Body of pancreas (tissue), 4 donors: Measurements from ENCODE around the gene RBMS3. TPM values are rescaled to one million over a fixed set of nuclear protein-coding genes. Genes with fewer than 3 reads are reported as not detected.

Experiments used
- ATAC-seq: fragments of 150-250 bp; one replicate; pipeline ENCODE4 v1.9.1; 2016
- DNase-seq, 4 donors: peaks; one replicate each; pipeline ENCODE4 v3.0.0-alpha.2; 2019
- H3K27ac ChIP-seq, 4 donors: fragments of 200-600 bp; sonication (generic); 1 replicate in 3 of 4; 2 replicates in 1 of 4; pipeline versions ENCODE4 v1.5.1 to v1.6.1; 2016 to 2019; ENCODE audit warnings: mild to moderate bottlenecking in 1 of 4, mixed read lengths in 1 of 4, moderate library complexity in 1 of 4
- H3K27me3 ChIP-seq, 2 donors: fragments of 200-600 bp; sonication (generic); one replicate each; pipeline ENCODE4 v1.6.0; 2016; ENCODE audit warnings: mild to moderate bottlenecking in 1 of 2
- H3K36me3 ChIP-seq, 2 donors: fragments of 200-600 bp; sonication (generic); replicated peaks in 1 of 2; 2 replicates each; pipeline ENCODE4 v1.5.1; 2016; ENCODE audit warnings: low read depth in 2 of 2; ENCODE audit not compliant: insufficient read depth in 1 of 2
- H3K4me1 ChIP-seq: fragments of 200-600 bp; sonication (generic); one replicate; pipeline ENCODE4 v1.6.0; 2016
- H3K4me3 ChIP-seq, 2 donors: fragments of 200-600 bp; sonication (generic); 1 replicate in 1 of 2; 2 replicates in 1 of 2; pipeline ENCODE4 v1.5.1; 2016 to 2019
- H3K9me3 ChIP-seq, 3 donors: fragments of 200-600 bp; sonication (generic); 1 replicate in 2 of 3; 2 replicates in 1 of 3; pipeline ENCODE4 v1.5.1; 2016
- CTCF ChIP-seq, 7 experiments: fragments of 450-650 bp in 4 of 7; fragments of 200-600 bp in 3 of 7; sonication (generic) in 3 of 7; IDR thresholded peaks; one replicate each; pipeline ENCODE4 v1.5.1; 2016 to 2019; ENCODE audit warnings: antibody characterized with exemption in 7 of 7
- POLR2A ChIP-seq, 3 donors: fragments of 450-650 bp; IDR thresholded peaks; one replicate each; pipeline ENCODE4 v1.6.1; 2016; ENCODE audit warnings: antibody characterized with exemption in 3 of 3, mild to moderate bottlenecking in 2 of 3
- WGBS, 2 donors: methylation state at CpG; one replicate each; pipeline ENCODE4 v1.1.5; 2017; 5-methylcytosine and 5-hydroxymethylcytosine counted together
- intact Hi-C: fragments of 100-400 bp; cut with DNase I; formaldehyde crosslinking; loops from one replicate; pipeline ENCODE4 v1.15.1; 2023
- total RNA-seq, 2 donors: library from RNA; depleted of rRNA; stranded (reverse); fragments of >200 nt; gene quantifications; one replicate each; pipeline ENCODE4 v1.1.0, GENCODE V29; 2016

RBMS3 gene
- total RNA-seq, 2 donors from 2014 or later, result 17.4 to 29.7 TPM

- no peak overlapping the region for H3K27ac ChIP-seq
- no peak for DNase-seq
- no peak for ATAC-seq
- H3K27me3 ChIP-seq, result no peaks in the 10 kb centered on the region
- WGBS, 2 donors, result 50 to 55% methylated on average over 7 of the region's 7 CpGs
- no peak overlapping the region for H3K4me3 ChIP-seq
- intact Hi-C loops, result no loop called here
- no peaks in the 10 kb centered on the region for H3K9me3 ChIP-seq
- TF ChIP-seq CTCF (IDR thresholded peaks at IDR 0.05) (no peak), POLR2A (IDR thresholded peaks at IDR 0.05) (no peak)
- H3K36me3 ChIP-seq, result no peaks in the 10 kb centered on the region
- no peaks in the 10 kb centered on the region for H3K4me1 ChIP-seq
These were observed 20.6 kb downstream of the RBMS3 start for GRCh38 chr3:29301332-29302019.

GRCh38 chr3:29302619-29303018, 21.7 kb downstream of the RBMS3 start:
- Histone ChIP-seq H3K27ac (no peak overlapping the region), H3K27me3 (no peaks in the 10 kb centered on the region), H3K9me3 (no peaks in the 10 kb centered on the region), H3K4me3 (no peak overlapping the region), H3K36me3 (no peaks in the 10 kb centered on the region), H3K4me1 (no peaks in the 10 kb centered on the region)
- DNase-seq, result no peak
- ATAC-seq, result no peak
- WGBS, 2 donors, result 79 to 84% methylated on average over 2 of the region's 2 CpGs
- intact Hi-C loops, result no loop called here
- TF ChIP-seq POLR2A (IDR thresholded peaks at IDR 0.05) (no peak), CTCF (IDR thresholded peaks at IDR 0.05) (no peak)

- intact Hi-C loops, result no loop called here
- Histone ChIP-seq H3K36me3 (no peaks in the 10 kb centered on the region), H3K4me3 (no peak overlapping the region), H3K9me3 (no peaks in the 10 kb centered on the region), H3K4me1 (no peaks in the 10 kb centered on the region), H3K27ac (no peak overlapping the region), H3K27me3 (no peaks in the 10 kb centered on the region)
- ATAC-seq (no peak), DNase-seq (no peak)
- WGBS, 2 donors, result 82 to 92% methylated on average over 1 of the region's 1 CpG
- TF ChIP-seq CTCF (IDR thresholded peaks at IDR 0.05) (no peak), POLR2A (IDR thresholded peaks at IDR 0.05) (no peak)
These were observed 26.4 kb downstream of the RBMS3 start for GRCh38 chr3:29307295-29307694.

DNA sequence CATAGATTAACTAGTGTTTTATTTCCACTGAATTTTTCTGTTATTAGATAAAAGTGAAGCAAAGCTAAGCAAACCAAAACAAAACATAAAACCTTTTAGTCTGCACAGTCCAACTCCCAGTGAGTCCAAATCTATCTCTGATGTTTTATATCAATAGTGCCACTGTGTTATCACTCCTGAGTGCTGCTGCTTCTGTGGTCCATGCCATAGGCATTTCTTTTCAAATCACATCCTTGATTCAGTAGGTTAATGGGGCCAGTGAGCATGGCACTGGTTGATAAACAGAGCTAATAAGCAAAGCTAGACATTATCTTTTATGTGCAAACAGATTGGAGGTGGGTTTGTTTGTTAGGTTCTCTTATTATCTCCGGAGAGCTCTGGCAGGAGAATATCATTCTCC, 30.0 kb downstream of the RBMS3 start:
- Histone ChIP-seq H3K4me1 (peaks cover 6% of the 10 kb centered on the region), H3K9me3 (no peaks in the 10 kb centered on the region), H3K36me3 (no peaks in the 10 kb centered on the region), H3K27me3 (no peaks in the 10 kb centered on the region), H3K4me3 (no peak overlapping the region), H3K27ac (no peak overlapping the region)
- ATAC-seq (no peak), DNase-seq (no peak)
- WGBS, 2 donors, result 40 to 58% methylated on average over 1 of the region's 1 CpG
- TF ChIP-seq POLR2A (IDR thresholded peaks at IDR 0.05), result no peak
- no peak for TF ChIP-seq CTCF (IDR thresholded peaks at IDR 0.05)
- intact Hi-C loops, result no loop called here

DNA sequence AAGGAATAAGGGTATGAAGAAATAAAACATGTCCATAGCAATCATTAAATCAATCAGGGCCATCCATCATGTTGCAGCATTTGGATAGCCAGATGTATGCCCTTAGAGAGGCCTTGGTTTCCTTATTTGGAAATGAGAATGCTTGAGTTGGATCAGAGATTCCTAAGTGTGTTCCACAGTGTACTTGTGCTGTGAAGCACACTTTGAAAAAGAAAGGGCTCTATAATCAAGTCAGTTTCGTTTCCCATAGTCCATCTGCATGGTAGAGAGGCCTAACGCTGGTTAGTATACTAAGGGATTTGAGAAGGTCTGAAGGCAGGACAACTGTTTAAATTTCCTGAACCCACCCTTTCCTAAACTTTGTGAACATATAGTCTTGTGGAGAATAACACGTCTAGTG, 30.9 kb downstream of the RBMS3 start:
- no peak for DNase-seq
- Histone ChIP-seq H3K36me3 (no peaks in the 10 kb centered on the region), H3K27me3 (no peaks in the 10 kb centered on the region), H3K4me3 (no peak overlapping the region), H3K9me3 (no peaks in the 10 kb centered on the region), H3K4me1 (peaks cover 6% of the 10 kb centered on the region), H3K27ac (no peak overlapping the region)
- intact Hi-C loops, result no loop called here
- 61 to 65% methylated on average over 3 of the region's 3 CpGs for WGBS, 2 donors
- no peak for ATAC-seq
- TF ChIP-seq POLR2A (IDR thresholded peaks at IDR 0.05) (no peak), CTCF (IDR thresholded peaks at IDR 0.05) (no peak)
